Smooth muscle cell (in vitro differentiated cells): ENCODE measurements around the gene FYN. TPM values are rescaled to one million over a fixed set of nuclear protein-coding genes. Genes with fewer than 3 reads are reported as not detected.

Experiments
- DNase-seq: peaks from one replicate; lab custom pipeline; 2025; ENCODE audit not compliant: unreplicated experiment; lab: John Stamatoyannopoulos, UW
- H2AFZ ChIP-seq: fragments of 200-600 bp; sonication (generic); 2 replicates; pipeline ENCODE4 v1.6.0; 2016; ENCODE audit warnings: antibody characterized with exemption, low read depth, mild to moderate bottlenecking
- H3F3A ChIP-seq: fragments of 200-600 bp; sonication (generic); 2 replicates; pipeline ENCODE4 v1.6.0; 2017; ENCODE audit warnings: antibody characterized with exemption, low read depth
- H3K27ac ChIP-seq: fragments of 200-600 bp; sonication (generic); 2 replicates; pipeline ENCODE4 v1.5.1; 2016; ENCODE audit warnings: low read depth, mild to moderate bottlenecking
- H3K27me3 ChIP-seq: fragments of 200-600 bp; sonication (generic); 2 replicates; pipeline ENCODE4 v1.6.1; 2016; ENCODE audit warnings: low read depth, mild to moderate bottlenecking
- H3K36me3 ChIP-seq: fragments of 200-600 bp; sonication (generic); 2 replicates; pipeline ENCODE4 v1.5.1; 2016; ENCODE audit warnings: low read depth
- H3K4me1 ChIP-seq: fragments of 200-600 bp; sonication (generic); 2 replicates; pipeline ENCODE4 v1.5.1; 2016; ENCODE audit warnings: low read depth
- H3K4me2 ChIP-seq: fragments of 200-600 bp; sonication (generic); 2 replicates; pipeline ENCODE4 v1.6.0; 2016; ENCODE audit warnings: mild to moderate bottlenecking
- H3K4me3 ChIP-seq: fragments of 200-600 bp; sonication (generic); 2 replicates; pipeline ENCODE4 v1.5.1; 2016; ENCODE audit warnings: mild to moderate bottlenecking
- H3K79me2 ChIP-seq: fragments of 200-600 bp; sonication (generic); 2 replicates; pipeline ENCODE4 v1.6.0; 2016; ENCODE audit warnings: low read depth, mild to moderate bottlenecking
- H3K9ac ChIP-seq: fragments of 200-600 bp; sonication (generic); 2 replicates; pipeline ENCODE4 v1.6.0; 2016; ENCODE audit warnings: low read depth
- H3K9me3 ChIP-seq: fragments of 200-600 bp; sonication (generic); replicated peaks from 2 replicates; pipeline ENCODE4 v1.5.1; 2016; ENCODE audit warnings: low read depth
- H4K20me1 ChIP-seq: fragments of 200-600 bp; sonication (generic); 2 replicates; pipeline ENCODE4 v1.6.0; 2016; ENCODE audit warnings: low read depth
- WGBS: methylation state at CpG from one replicate; pipeline ENCODE4 v1.1.7; 2016; ENCODE audit warnings: low lambda C conversion rate; 5-methylcytosine and 5-hydroxymethylcytosine counted together
- polyA plus RNA-seq: library from polyadenylated mRNA; unstranded; fragments of >200 nt; fragmentation: Nextera tagmentation; extraction: Ambion mirVana; gene quantifications from 2 replicates; pipeline ENCODE4 v1.2.1, GENCODE V29; 2016
- total RNA-seq: library from RNA; depleted of rRNA; stranded (reverse); fragments of >200 nt; gene quantifications from 2 replicates; pipeline ENCODE4 v1.2.3, GENCODE V29; 2014
- TF ChIP-seq, protein P1 (sequence below): fragments of 200-600 bp; sonication (generic); IDR thresholded peaks from 2 replicates; pipeline ENCODE4 v1.5.1; 2017; ENCODE audit warnings: borderline replicate concordance, mild to moderate bottlenecking, antibody characterized with exemption; ENCODE audit not compliant: insufficient read depth, poor library complexity, severe bottlenecking

FYN gene
- total and polyA plus RNA-seq, 2 experiments from 2014 or later, result 110 to 138 TPM

DNA sequence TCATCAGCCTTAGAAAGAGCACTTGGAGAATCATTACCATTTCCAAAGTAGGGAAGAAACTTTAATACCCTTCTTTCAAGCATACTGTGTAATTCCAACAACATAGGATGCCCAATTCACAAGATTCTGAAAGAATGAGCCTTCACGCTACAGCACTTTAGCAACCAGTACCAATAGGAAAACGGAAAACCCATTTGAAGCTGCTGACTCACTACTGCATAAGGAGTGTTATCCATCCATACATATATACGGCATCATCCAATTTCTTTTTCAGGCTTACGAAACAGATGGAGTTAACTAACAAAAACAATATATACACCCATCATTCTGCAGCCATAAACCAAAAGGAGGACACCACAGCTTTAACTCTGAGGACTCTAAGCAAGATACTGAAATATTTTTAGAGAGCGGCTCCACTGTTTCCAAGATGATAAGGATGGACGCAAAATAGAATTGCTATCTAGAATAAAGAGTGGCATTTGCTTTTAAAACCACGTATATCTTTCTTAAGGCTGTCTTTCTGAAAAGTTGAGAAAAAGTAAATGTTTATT is 24.9 kb downstream of the FYN start:
- H3K4me2 ChIP-seq, result peak overlapping the region; percentile 72
- no peaks in the 10 kb centered on the region for H3K27me3 ChIP-seq
- H3K4me1 ChIP-seq, result peaks cover 42% of the 10 kb centered on the region
- H4K20me1 ChIP-seq, result peaks cover 99% of the 10 kb centered on the region
- TF ChIP-seq, protein P1, sequence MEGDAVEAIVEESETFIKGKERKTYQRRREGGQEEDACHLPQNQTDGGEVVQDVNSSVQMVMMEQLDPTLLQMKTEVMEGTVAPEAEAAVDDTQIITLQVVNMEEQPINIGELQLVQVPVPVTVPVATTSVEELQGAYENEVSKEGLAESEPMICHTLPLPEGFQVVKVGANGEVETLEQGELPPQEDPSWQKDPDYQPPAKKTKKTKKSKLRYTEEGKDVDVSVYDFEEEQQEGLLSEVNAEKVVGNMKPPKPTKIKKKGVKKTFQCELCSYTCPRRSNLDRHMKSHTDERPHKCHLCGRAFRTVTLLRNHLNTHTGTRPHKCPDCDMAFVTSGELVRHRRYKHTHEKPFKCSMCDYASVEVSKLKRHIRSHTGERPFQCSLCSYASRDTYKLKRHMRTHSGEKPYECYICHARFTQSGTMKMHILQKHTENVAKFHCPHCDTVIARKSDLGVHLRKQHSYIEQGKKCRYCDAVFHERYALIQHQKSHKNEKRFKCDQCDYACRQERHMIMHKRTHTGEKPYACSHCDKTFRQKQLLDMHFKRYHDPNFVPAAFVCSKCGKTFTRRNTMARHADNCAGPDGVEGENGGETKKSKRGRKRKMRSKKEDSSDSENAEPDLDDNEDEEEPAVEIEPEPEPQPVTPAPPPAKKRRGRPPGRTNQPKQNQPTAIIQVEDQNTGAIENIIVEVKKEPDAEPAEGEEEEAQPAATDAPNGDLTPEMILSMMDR, result no peak
- H3K4me3 ChIP-seq, result no peak overlapping the region
- DNase-seq, result no peak
- H3K36me3 ChIP-seq, result no peaks in the 10 kb centered on the region
- peaks cover 82% of the 10 kb centered on the region for H3K79me2 ChIP-seq
- H3K9ac ChIP-seq, result no peak overlapping the region
- 58% methylated on average over 7 of the region's 7 CpGs for WGBS
- H2AFZ ChIP-seq, result no peak overlapping the region
- H3K27ac ChIP-seq, result no peak overlapping the region
- H3K9me3 ChIP-seq, result no peaks in the 10 kb centered on the region
- no peaks in the 10 kb centered on the region for H3F3A ChIP-seq

DNA sequence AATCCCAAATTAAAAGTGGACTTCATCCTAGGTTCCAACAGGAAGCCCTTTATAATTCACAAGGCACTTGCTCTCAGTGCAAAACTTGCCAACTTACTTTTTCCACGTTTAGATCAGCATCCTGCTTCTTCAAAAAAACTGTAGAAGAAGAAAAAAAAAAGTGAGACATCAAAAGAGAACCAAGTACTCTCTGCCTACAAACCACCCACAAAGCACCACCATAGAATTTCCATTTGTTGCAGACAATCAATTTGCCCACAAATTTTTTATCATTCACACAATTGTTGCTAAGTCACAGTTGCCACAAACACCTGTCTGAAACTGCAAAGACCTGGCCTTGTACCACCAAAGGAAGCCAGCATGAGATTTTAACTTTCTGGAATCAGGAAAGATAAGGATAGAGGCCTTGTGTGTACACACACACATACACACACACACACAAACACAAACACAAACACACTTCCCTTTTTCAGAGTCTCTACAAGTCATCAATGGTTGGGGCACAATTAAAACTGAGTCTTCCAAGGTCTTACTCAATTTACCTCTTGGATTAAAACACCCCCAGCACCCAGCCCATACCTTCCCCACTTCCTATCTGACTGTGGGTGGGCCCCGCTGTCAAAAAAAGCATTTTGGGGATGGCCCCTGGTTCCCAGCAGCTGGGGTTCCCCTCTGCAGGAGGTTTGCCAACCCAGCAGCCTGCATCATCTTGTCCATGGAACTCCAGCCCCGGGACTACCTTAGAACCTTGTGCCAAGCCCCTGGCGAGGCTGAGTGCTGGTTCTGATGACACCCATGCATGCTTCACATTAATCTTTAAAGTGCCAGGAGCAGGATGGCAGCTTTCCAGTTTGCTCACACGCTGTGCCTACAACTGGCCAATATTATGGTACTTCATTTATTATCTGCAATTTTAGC is 26.5 kb downstream of the FYN start:
- Histone ChIP-seq H3K36me3 (no peaks in the 10 kb centered on the region), H3K4me2 (no peak overlapping the region), H3K9me3 (no peaks in the 10 kb centered on the region), H4K20me1 (peaks cover 90% of the 10 kb centered on the region), H2AFZ (no peak overlapping the region), H3K27ac (no peak overlapping the region), H3K9ac (no peak overlapping the region), H3K4me1 (peaks cover 48% of the 10 kb centered on the region), H3F3A (no peaks in the 10 kb centered on the region), H3K27me3 (no peaks in the 10 kb centered on the region), H3K79me2 (peaks cover 69% of the 10 kb centered on the region), H3K4me3 (no peak overlapping the region)
- TF ChIP-seq, protein P1, result no peak
- no peak for DNase-seq
- 83% methylated on average over 5 of the region's 5 CpGs for WGBS

DNA sequence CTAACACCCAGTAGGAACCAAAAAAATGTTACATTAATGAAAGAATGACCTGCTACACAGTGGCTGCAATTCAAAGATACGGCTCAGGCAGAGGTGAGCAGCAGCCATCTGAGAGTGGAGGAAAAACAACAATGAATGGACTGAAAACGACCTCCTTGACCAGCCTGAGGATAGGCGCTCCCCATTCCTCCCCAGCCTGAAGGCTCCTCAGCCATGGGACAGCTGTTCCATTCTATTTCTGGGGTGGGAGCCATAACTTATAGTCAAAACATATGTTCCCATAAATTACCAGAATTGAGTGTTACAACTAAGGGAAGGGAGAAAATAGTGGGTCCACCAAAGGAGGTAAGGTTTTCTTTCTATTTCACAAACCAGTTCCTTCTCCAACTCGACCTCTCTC is 27.2 kb downstream of the FYN start:
- no peaks in the 10 kb centered on the region for H3F3A ChIP-seq
- H3K4me3 ChIP-seq, result no peak overlapping the region
- WGBS, result 89% methylated on average over 4 of the region's 4 CpGs
- no peak overlapping the region for H3K9ac ChIP-seq
- no peaks in the 10 kb centered on the region for H3K9me3 ChIP-seq
- TF ChIP-seq, protein P1, result no peak
- no peaks in the 10 kb centered on the region for H3K27me3 ChIP-seq
- no peak overlapping the region for H3K4me2 ChIP-seq
- H2AFZ ChIP-seq, result no peak overlapping the region
- DNase-seq, result no peak
- H3K36me3 ChIP-seq, result no peaks in the 10 kb centered on the region
- H4K20me1 ChIP-seq, result peaks cover 83% of the 10 kb centered on the region
- peaks cover 48% of the 10 kb centered on the region for H3K4me1 ChIP-seq
- peaks cover 63% of the 10 kb centered on the region for H3K79me2 ChIP-seq
- no peak overlapping the region for H3K27ac ChIP-seq
